Fibroblast of gingiva (primary cell): ENCODE measurements around the gene PPARA.

Experiments used
- DNase-seq: peaks from one replicate; pipeline ENCODE4 v3.0.0-alpha.2; 2011; ENCODE audit warnings: low read depth

PPARA gene

GRCh38 chr22:46142548-46143490, 7.5 kb upstream of the PPARA start:
- no peak for DNase-seq

DNA sequence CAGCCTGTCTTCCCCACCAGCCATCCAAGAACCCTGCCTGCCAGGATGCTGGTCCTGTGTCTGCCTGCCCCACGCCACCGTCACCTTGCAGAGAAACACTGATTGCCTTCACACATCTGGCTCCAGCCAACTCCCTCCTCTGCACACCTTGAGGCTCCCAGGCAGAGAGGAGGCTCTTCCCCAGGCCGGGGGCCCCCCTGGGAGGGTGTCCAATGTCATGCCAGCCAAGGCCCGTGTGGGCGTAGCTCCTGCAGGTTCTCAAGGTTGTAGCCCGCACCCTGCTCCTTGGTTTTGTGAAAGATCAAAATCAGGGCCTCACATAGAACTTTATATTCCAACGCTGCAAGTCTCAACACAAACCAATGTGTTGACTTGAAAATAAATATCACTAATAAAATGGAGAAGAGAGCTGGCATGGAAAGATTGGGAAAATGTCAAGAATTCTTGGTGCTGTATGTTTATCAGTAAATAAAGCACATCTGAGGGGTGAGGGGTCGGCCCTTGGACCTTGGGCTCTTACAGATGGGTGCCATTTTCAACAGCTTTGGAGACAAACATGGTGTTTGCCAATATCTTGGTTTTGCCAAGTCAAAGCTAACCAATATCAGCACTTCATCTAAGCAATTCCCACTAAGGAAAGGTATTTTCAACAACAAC, 6.7 kb upstream of the PPARA start:
- DNase-seq, result no peak

GRCh38 chr22:46145361-46145851, 4.9 kb upstream of the PPARA start:
- DNase-seq, result no peak

DNA sequence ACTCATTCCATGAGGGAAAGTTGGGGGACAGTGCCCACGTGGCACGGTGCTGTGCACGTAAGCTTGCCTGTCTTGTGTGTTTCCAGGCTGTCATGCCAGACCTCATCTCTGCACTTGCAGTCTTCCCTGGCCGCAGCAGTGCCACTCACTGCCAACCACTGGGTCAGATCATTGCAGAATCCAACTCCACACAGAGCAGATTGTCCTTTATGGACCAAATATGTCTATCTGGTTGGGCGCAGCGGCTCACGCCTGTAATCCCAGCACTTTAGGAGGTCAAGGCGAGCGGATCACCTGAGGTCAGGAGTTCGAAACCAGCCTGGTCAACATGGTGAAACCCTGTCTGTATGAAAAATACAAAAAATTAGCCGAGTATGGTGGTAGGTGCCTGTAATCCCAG, 4.4 kb upstream of the PPARA start:
- no peak for DNase-seq

GRCh38 chr22:46146329-46146728, 4.0 kb upstream of the PPARA start:
- DNase-seq, result no peak

DNA sequence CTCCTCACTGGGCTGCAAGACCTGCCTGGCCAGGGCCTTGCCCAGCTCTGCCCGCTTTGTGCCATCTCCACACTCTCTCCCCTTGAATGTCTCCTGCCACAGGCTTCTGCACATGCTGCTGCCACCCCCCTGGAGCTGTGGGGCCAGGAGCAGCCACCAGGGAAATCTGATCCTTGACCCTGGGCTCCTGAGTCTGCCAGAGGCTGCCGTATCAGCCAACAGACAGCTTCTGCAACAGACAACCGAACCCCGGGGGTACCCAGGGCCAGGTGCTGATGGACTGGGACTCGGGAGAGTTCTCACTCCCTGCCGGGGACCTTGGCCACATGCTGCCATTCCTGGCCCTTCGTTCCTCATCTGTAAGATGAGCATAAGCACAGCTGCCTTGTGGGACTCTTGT, 3.3 kb upstream of the PPARA start:
- DNase-seq, result no peak

DNA sequence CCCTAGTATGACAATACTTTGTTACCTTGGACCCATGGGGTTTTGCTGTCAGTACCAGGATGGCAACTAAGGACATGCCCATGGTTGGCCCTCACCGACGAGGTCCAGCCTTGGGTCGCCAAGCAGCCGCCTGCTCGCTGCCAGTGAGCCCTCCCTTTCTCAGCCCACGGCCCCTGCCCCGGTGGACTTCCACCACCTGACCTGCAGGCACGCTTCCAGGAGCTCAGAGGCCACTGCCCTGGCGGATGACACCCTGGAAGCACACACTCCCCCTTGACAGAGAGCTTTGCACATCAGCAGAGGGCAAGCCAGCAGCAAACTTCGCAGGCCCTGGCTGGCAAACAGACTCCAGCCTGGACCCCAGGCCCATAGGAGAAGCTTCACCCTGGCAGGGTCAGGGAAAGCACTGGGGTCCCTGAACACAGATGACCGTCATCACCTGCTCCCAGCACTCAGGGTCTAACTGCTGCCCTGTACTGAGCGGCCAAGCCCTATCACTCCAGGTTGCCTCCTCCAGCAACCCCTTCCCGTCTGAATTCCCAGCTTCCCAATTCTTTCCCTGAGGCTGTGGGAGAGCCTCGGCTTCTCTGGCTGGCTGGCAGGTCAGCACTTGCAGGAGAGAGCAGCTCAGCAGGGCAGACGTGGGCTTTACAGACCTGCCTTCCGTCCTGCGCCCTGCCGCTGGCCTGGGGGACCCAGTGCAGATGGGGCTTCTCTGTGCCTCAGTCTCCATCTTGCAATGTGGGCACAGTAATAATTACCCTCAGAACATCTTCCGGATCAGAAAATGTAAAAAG, 2.7 kb upstream of the PPARA start:
- no peak for DNase-seq

GRCh38 chr22:46148336-46148735, 2.0 kb upstream of the PPARA start:
- no peak for DNase-seq

DNA sequence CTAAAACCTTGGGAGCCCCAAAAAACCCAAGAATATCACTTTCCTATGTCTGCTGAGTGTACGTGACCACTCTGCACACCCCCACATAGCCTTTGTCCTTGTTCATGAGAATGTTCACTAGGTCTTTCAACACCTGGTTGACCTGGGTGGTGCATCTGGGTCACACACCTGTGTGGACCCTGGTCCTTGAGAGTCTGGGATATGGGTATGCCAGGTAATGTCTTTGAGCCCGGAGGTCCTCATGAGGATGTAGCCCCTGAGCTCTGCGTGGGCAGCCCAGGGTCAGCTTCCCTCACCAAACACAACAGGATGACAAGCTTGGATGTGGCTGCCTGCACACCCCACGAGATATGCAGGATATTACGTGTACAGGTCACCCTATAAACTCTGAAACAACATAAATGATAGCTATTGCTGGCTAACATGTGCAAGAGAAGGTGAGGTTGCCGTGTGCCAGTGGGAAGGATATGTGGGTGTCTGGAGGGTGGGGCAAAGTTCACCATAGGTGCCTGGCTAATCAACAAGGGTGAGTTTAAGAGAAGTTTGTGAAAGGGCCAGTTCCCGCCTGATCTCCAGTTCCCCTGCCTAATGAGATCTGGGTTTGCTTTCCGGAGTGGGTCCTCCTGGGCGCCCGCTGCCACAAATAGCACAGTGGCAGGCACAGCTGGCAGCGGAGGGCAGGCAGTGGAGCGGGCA, 1.4 kb upstream of the PPARA start:
- no peak for DNase-seq

GRCh38 chr22:46149512-46150033, 753 bp upstream of the PPARA start:
- DNase-seq, result no peak

GRCh38 chr22:46150655-46151477, 540 bp downstream of the PPARA start:
- DNase-seq, result no peak

DNA sequence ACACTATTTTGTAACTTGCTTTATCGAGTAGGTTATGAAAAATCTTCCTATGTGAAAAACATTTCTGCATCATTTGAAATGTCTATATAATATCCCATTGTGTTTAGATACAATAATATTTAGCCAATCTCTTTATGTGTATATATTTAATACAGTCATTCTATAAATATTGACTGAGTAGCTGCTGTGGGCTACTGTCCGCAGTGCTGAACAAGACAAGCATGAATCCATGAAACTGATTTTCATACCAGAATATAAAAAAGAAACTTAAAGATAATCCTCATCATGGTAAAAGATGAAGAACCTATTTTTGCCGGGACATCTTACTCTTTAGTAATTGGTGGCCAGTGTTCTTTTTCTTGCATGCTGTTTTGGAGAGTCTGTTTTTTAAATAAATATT, 3.6 kb downstream of the PPARA start:
- no peak for DNase-seq

- DNase-seq, result no peak
Measured at GRCh38 chr22:46156031-46156430, 5.7 kb downstream of the PPARA start.

DNA sequence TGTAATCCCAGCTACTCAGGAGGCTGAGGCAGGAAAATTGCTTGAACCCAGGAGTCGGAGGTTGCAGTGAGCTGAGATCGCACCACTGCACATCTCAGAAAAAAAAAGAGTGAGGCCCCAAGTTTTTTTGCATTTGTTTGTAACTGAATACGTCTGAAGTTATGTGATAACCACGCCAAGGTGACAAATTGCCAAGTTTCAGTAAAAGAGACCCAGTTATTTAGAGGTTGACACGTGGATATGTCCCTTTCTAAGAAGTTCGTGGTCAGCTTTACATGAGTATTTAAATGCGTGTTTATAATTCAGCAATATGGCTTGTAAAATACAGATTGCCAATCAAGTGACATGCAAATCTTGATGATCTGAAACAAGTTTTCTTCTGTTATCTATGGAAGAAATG, 8.0 kb downstream of the PPARA start:
- DNase-seq, result no peak

DNA sequence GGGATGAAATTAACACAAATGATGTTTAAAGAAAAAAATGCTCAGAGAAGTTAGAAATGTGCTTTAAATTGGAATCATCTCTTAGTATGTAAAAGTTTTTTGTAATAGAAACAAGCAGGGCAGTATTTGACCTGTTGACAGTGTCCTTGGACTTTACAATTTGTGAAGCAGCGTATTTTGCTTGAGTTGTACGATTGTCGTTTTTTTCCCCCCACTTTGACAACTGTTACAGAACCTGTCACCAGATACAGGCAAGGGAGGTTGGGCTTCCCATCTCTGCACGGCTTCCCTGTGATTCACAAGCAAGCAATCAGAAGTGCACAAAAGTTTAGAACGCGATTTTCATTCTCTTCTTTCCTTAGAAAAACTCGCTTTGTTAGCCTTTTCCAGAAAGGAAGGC, 8.9 kb downstream of the PPARA start:
- no peak for DNase-seq

DNA sequence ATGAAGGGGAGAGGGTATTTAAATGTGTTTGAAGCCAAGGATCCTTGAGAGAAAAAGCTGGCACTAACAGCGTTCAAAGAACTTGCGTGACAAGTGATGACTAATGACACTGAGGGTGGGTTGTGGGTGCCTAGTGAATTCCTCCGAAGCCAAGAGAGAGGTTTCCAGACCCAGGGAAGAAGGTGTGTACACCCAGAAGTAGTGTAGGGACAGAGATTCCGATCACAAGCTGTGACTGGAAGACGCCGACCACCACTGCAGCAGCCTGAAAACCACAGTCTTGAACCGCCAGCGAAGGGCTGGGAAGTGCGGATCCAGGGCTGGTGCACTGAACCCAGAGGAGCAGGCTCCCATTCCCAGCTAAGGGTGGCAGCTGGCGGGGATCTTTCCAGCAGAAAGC, 9.5 kb downstream of the PPARA start:
- DNase-seq, result no peak

GRCh38 chr22:46162285-46162684, 12.0 kb downstream of the PPARA start:
- DNase-seq, result no peak

GRCh38 chr22:46162771-46163556, 12.6 kb downstream of the PPARA start:
- DNase-seq, result no peak

DNA sequence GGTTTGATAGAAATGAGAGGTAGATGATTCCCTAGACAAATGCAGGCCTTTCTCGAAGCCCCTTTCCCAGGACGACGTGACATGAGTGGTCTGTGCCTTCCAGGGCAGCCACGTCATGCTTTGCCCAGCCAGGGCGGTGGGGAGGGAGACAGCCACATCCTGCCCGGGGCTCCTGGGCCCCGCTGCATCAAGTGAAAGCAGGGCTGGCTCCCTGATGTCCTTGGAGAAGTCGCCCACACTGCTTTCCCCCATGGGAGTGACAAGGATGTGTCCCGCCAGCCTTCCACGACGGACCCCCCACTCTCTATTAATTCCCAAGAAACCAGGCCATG, 13.2 kb downstream of the PPARA start:
- DNase-seq, result no peak

- DNase-seq, result no peak
Measured at GRCh38 chr22:46165977-46166376, 15.7 kb downstream of the PPARA start.
